Middle frontal gyrus (tissue), 1 donor: ENCODE measurements around the gene UTP20.
"Not testable (repeated sequence)": the region's sequence is repeated elsewhere in the genome, so short reads cannot be mapped to it uniquely, and the experiment has no call there.

Experiments used
- DNase-seq: peaks from one replicate; pipeline ENCODE4 v3.0.0-alpha.2; 2015; ENCODE audit warnings: low spot score; ENCODE audit errors: extremely low spot score

UTP20 gene

GRCh38 chr12:101327051-101327450 lies 47.1 kb downstream of the UTP20 start:
- no peak for DNase-seq

GRCh38 chr12:101327546-101327945 lies 47.6 kb downstream of the UTP20 start:
- DNase-seq: no peak

DNA sequence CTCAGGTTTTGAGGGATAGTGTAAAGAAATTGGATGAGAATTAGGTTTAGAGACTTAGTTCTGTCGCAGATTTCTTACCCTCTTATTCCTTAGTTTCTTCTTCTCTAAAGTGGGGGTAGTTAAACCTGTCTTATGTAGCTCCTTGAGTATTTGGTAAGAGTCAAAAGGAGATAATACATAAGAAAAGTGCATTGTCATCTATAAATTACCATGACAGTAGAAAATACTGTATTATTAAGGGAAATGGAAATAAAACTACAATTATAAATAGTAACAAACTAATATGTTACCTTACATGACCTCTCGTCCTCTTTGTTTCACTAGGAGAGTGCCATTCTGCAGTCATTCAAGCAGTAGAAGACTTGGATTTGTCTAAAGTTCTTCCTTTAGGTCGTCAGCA lies 49.0 kb downstream of the UTP20 start:
- no peak for DNase-seq

GRCh38 chr12:101330631-101331030 lies 50.7 kb downstream of the UTP20 start:
- DNase-seq: no peak

GRCh38 chr12:101336437-101336836 lies 56.5 kb downstream of the UTP20 start:
- DNase-seq: no peak

DNA sequence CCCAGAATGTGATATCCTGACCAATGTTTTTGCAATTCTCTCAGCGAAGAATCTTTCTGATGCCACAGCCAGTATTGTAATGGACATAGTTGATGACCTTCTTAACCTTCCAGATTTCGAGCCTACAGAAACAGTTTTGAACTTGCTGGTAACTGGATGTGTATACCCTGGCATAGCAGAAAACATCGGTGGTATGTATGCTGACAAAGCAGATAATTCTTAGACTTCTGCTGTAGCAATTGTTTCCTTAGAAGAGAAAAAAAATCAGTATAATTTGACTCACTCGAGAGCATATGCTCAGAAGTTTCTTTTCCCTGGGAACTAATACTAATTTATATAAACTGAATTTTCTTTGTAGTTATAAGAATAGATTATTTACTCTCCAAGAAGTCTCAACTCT lies 58.2 kb downstream of the UTP20 start:
- DNase-seq: no peak

- DNase-seq: no peak
Observed at GRCh38 chr12:101343893-101344292, 64.0 kb downstream of the UTP20 start.

- DNase-seq: no peak
Observed at GRCh38 chr12:101351682-101352081, 71.8 kb downstream of the UTP20 start.

GRCh38 chr12:101356794-101357193 lies 76.9 kb downstream of the UTP20 start:
- DNase-seq: no peak

DNA sequence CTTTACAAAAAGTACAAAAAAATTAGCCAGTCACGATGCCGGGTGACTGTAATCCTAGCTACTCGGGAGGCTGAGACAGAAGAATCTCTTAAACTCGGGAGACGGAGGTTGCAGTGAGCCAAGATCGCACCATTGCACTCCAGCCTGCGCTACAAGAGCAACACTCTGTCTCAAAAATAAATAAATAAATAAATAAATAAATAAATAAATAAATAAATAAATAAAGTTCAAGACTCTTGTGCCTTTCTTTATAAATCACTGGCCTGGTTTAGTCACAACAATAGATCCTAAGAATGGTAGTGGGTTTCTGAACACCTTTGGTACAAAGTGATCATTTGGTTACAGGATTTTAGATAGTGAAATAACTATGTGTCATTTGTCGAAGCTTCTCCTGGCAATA lies 81.5 kb downstream of the UTP20 start:
- no peak for DNase-seq

DNA sequence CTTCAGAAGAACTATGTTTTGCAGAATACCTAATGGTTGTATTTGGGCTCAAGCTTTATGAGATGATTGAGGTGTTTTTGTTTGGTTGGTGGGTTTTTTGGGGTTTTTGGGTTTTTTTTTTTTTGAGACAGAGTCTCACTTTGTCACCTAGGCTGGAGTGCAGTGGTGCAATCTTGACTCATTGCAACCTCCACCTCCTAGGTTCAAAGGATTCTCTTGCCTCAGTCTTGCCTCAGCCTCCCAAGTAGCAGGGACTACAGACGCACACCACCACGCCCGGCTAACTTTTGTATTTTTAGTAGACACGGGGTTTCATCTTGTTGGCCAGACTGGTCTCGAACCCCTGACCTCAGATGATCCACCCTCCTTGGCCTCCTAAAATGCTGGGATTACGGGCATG lies 88.1 kb downstream of the UTP20 start:
- DNase-seq: no peak

DNA sequence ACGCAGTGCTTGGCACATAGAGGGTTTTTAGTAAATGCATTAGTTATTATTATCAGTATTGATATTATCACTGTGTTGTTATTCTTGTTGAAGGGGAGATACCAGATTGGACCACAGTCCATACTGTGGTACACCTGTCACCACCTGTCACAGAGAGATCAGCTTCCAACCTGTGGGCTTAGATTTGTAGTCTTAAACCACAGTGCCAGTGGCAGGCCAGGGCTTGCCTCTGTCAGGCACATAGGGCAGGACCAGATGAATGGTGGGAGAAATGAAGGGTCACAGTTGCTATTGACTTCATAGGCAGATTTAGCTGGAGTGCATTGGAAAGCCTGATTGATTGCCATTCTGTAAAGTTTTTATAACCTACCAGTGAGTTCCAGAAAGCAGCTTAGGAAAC lies 92.5 kb downstream of the UTP20 start:
- no peak for DNase-seq

DNA sequence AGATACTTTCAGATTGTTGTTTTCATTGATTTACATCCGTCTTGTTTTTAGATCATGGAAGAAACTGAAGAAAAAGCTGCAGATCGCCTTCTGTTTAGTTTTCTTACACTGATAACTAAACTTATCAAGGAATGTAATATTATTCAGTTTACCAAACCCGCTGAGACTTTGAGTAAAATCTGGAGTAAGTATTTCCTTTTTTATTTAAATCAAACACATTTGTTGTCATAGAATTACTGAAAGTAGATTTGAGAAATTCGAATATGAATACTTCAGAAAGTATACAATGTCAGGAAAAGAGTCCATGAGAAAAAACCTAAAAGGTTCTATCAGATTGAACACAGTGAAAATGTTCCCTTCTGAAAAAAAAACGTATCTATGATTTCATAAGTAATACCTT lies 95.7 kb downstream of the UTP20 start:
- DNase-seq: no peak

- no peak for DNase-seq
Observed at GRCh38 chr12:101379149-101379548, 99.2 kb downstream of the UTP20 start.

DNA sequence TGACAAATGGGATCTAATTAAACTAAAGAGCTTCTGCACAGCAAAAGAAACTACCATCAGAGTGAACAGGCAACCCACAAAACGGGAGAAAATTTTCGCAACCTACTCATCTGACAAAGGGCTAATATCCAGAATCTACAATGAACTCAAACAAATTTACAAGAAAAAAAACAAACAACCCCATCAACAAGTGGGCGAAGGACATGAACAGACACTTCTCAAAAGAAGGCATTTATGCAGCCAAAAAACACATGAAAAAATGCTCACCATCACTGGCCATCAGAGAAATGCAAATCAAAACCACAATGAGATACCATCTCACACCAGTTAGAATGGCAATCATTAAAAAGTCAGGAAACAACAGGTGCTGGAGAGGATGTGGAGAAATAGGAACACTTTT lies 111.3 kb downstream of the UTP20 start:
- not testable (repeated sequence) for DNase-seq

- DNase-seq: no peak
Observed at GRCh38 chr12:101407049-101407435, 127.1 kb downstream of the UTP20 start.

DNA sequence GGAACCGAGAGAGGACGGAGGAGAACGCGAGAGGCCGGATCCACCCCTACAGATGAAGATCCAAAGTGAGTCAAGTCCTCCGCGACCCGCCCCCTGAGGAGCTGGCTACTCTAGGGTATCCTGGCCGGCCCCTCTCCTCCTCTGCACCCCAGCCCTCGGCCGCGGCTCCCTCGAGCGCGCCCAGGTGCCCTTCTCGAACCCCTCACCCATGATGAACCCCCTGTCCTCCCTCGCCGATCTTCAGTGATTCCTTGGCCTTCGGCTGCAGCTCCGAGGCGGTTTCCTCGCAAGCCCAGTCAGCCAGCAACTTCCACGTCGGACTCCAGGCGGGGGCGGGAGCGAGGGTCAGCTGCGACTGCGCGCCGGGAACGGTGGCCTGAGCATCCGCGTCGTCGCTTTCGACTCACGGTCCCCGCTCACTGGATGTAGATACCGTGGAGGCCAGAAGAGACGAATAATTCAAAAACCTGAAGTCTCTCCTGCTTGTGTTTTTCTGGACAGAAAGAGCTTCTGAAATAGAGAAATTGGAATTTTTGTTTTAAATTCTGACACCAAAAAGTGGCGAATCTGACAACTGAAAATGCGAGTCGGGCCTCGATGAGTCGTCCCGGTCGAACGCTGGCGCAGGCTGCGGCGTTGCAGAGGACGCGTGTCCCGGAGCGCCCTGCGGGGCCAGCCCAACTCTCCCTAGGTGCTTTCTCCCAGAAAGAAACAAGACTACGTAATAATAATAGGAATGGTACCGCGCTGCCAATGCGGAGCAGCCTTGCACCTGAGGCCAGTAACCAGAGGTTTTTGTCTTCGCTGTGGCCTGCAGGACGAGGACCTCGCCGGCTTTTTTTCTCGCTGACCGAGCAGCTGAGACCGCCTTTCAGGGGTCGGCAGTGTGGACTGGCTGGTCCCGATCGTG lies 127.8 kb downstream of the UTP20 start, which contains the start of gene ARL1:
Gene ARL1 (minus strand): TSS at position 337 of the 910 bp plus-strand sequence. CDS start 127 bp downstream, at position 210.
- peak; percentile 72 for DNase-seq

DNA sequence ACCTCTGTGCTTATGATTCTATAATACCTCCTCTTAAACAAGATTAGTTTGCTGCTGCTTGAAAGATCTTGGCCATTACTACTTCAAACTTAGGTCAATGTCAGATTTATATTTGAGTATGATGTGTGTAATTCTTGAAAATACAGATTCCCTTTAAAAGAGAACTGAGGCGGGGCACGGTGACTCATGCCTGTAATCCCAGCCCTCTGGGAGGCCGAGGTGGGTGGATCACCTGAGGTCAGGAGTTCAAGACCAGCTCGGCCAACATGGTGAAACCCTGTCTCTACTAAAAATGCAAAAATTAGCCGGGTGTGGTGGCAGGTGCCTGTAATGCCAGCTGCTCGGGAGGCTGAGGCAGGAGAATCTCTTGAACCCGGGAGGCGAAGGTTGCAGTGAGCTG lies 130.3 kb downstream of the UTP20 start:
- DNase-seq: not testable (repeated sequence)

DNA sequence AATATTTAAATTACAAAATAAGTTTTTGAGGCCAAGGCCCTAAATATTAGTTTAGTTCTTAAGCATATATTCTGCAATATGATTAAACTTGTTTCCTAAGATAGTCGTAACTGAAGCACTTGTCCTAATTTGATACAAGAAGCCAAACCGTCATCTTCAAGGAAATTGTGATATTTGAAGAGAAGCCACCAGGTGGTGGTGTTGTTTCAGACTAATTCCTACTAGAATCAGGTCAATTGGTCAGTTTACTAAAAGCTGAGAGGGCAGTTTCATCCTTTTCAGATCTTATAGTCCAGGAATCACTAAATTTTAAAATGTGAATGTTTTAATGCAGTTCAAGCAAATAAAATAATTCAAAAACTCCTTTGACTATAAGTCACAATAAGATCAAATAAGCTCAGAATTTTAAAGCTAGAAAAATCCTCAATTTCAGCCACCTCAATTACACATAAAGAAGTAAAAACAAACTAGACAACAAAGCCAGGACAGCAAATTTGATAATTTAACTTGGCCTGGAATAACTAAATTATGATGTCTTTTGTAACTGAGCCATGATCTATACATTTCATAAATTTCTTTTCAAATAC lies 134.7 kb downstream of the UTP20 start:
- peak; percentile 34 for DNase-seq

DNA sequence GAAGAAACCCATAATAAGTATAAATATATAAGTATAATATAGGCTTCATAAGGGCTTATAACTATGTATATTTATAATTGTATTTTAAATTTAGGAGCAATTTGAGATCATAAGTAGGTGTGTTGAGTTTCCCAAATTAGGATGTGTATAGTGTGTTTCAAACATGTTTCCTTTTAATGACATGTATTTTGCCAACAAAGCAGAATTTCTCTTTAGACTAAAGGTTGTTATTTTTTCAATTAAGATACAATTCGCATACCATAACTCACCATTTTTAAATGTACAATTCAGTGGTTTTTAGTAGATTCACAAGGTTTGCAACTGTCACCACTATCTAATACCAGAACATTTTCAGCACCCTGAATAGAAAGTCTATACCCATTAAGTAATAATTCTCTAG lies 135.3 kb downstream of the UTP20 start:
- DNase-seq: no peak

GRCh38 chr12:101422066-101422465 lies 142.2 kb downstream of the UTP20 start:
- DNase-seq: not testable (repeated sequence)

DNA sequence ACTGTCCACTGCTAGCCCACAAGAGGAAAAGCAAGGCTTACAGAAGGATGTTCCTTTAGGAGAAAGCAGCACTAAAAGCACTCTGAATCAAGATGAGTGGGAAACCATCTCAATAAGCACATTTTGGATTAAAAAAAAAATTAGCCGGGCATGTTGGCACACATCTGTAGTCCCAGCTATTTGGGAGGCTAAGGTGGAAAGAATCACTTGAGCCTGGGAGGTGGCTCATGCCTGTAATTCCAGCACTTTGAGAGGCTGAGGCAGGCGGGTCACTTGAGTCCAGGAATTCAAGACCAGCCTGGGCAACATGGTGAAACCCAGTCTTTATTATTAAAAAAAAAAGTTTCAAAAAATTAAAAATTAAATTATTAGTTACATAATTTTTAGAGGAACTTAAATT lies 144.7 kb downstream of the UTP20 start:
- DNase-seq: no peak

DNA sequence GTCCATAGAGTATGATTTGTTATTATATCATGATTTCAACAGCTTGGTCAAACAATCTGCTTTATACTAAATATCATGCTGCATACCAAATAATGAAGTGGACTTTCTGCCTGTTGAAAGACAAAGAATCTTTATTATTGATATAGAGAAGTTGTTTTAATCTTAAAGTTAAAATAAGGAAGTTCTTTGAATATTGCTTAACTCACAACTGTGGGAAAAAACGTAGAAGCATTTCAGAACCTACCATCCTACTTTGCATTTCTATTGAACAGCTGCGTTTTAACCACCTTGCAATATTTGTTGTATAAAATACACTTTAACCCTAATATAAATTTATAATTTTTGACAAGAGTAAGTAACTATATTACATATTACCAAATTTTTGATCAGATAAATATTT lies 150.6 kb downstream of the UTP20 start:
- DNase-seq: no peak
